ENCODE data around the gene EEFSEC. TPM values are rescaled to one million over a fixed set of nuclear protein-coding genes. Genes with fewer than 3 reads are reported as not detected.

EEFSEC gene
- total and polyA plus RNA-seq, 2 of the 4 experiments (the other 2 are of a cell fraction) = 4.5 to 9.3 TPM

GRCh38 chr3:128275316-128276145 is 122.2 kb downstream of the EEFSEC start:
- in situ Hi-C loops (cut with MboI; ENCODE audit: low sequenced_read_pairs) (no loop called here), intact Hi-C loops (cut with micrococcal nuclease) (no loop called here), dilution Hi-C loops (cut with HindIII; ENCODE audit: low sequenced_read_pairs, unreplicated experiment) (no loop called here)
- ChIA-PET CTCF (interaction anchor here (1.4 kb wide), 1 partner anchor 105 kb away, joined by 4 read pairs; no protein-coding TSS in a partner anchor), POLR2A (ENCODE audit: unreplicated experiment) (no interaction called here)
- H3K23ac ChIP-seq (ENCODE audit: low read depth, low read length) = peak overlapping the region; percentile 31; the same call in 1 of the 2 replicates
- peak overlapping the region; percentile 87 for H2BK120ac ChIP-seq (ENCODE audit: low read depth, low read length)
- no peak overlapping the region for H3K9ac ChIP-seq (ENCODE audit: low read depth, low read length)
- WGBS, 2 experiments (ENCODE audit: extremely low coverage in 2 of 2, insufficient read length in 1 of 2) = 92% methylated on average over 3 of the region's 11 CpGs; no CpG with 5 or more reads in 1 of the 2 experiments
- peak overlapping the region; percentile 80 for H4K91ac ChIP-seq (ENCODE audit: insufficient read depth, low read depth, low read length)
- H4K8ac ChIP-seq (ENCODE audit: low read depth in 2 of 2, low read length in 2 of 2) = peak overlapping the region; percentile 16 to 68; a peak in 2 of 4 replicates
- peak overlapping the region; percentile 76 for H2AK9ac ChIP-seq (replicated peaks; ENCODE audit: low read depth, low read length, poor library complexity)
- H2BK20ac ChIP-seq (ENCODE audit: low read depth, low read length) = peak overlapping the region; percentile 85
- H3K4ac ChIP-seq (ENCODE audit: low read depth, low read length) = peak overlapping the region; percentile 85
- peak overlapping the region; percentile 59 for H3K18ac ChIP-seq (ENCODE audit: low read depth, low read length)
- H3K4me3 ChIP-seq (ENCODE audit: insufficient read depth, low read depth, low read length) = no peak overlapping the region
- H3K56ac ChIP-seq (ENCODE audit: extremely low read depth, insufficient read depth, low read length) = peak overlapping the region; percentile 54; the same call in 1 of the 2 replicates
- peaks cover 31% of the 10 kb centered on the region for H3K9me1 ChIP-seq (ENCODE audit: insufficient read depth, low read length)
- H3K9me3 ChIP-seq (ENCODE audit: control insufficient read depth, insufficient read depth, low read length) = no peaks in the 10 kb centered on the region
- H2AFZ ChIP-seq (replicated peaks; ENCODE audit: low read length, poor library complexity) = peak overlapping the region; percentile 78
- H3K14ac ChIP-seq (replicated peaks; ENCODE audit: low read depth, low read length) = peak overlapping the region; percentile 72
- peak overlapping the region; percentile 92 for H2AK5ac ChIP-seq (ENCODE audit: low read depth, low read length)
- peaks cover 2 to 27% of the 10 kb centered on the region in 2 experiments; a peak in 1 of 4 replicates for H3K79me1 ChIP-seq (ENCODE audit: low read depth in 1 of 2, low read length in 2 of 2)
- H4K20me1 ChIP-seq (ENCODE audit: insufficient read depth, low read length) = peaks cover 6% of the 10 kb centered on the region; the same call in 1 of the 2 replicates
- peak overlapping the region; percentile 49; the same call in 1 of the 3 replicates for H2BK15ac ChIP-seq (ENCODE audit: low read depth, low read length)
- peak overlapping the region; percentile 2 for H4K5ac ChIP-seq (ENCODE audit: low read depth, low read length)
- no peak overlapping the region for H3K4me2 ChIP-seq (ENCODE audit: low read depth, low read length)
- peak overlapping the region; percentile 27 for H3K27ac ChIP-seq (ENCODE audit: insufficient read depth, low read length)
- H3K4me1 ChIP-seq (ENCODE audit: control insufficient read depth, insufficient read depth, low read length) = peaks cover 33% of the 10 kb centered on the region
- no peak for ATAC-seq (ENCODE audit: low read depth)
- DNase-seq = peak; percentile 4
- TF ChIP-seq CHD1 (IDR thresholded peaks at IDR 0.05; ENCODE audit: low read depth, low read length) = no peak
- TF ChIP-seq ELK1 (IDR thresholded peaks at IDR 0.05; ENCODE audit: borderline replicate concordance, low read depth, low read length) = no peak
- TF ChIP-seq RAD21 (IDR thresholded peaks at IDR 0.05; ENCODE audit: low read length) = no peak
- TF ChIP-seq RFX5 (IDR thresholded peaks at IDR 0.05; ENCODE audit: low read depth, low read length) = no peak
- TF ChIP-seq NFE2L2 (IDR thresholded peaks at IDR 0.05; ENCODE audit: low read depth, low read length) = no peak
- TF ChIP-seq MAZ (IDR thresholded peaks at IDR 0.05; ENCODE audit: borderline replicate concordance, low read depth, low read length) = no peak
- H3K27me3 ChIP-seq (ENCODE audit: control insufficient read depth, insufficient read depth, low read length) = no peaks in the 10 kb centered on the region
- H2BK5ac ChIP-seq (ENCODE audit: low read depth, low read length, poor library complexity, severe bottlenecking) = peak overlapping the region; percentile 50
- no TSS peak for BruUV-seq (replicated peaks)
- no peaks in the 10 kb centered on the region for H3K36me3 ChIP-seq (ENCODE audit: control insufficient read depth, insufficient read depth, low read length)
